GM19468 (cell line): ENCODE results near the gene RAPGEF2.
"Not testable (repeated sequence)": the region's sequence is repeated elsewhere in the genome, so short reads cannot be mapped to it uniquely, and the experiment has no call there.

Experiments used
- ATAC-seq: cut with Tn5 transposase; IDR thresholded peaks from one replicate; pipeline ENCODE4 v1.9.1; 2021; ENCODE audit warnings: mild to moderate bottlenecking, moderate library complexity, moderate number of reproducible peaks; ENCODE audit not compliant: unreplicated experiment; ENCODE audit errors: extremely low read depth

The RAPGEF2 gene

DNA sequence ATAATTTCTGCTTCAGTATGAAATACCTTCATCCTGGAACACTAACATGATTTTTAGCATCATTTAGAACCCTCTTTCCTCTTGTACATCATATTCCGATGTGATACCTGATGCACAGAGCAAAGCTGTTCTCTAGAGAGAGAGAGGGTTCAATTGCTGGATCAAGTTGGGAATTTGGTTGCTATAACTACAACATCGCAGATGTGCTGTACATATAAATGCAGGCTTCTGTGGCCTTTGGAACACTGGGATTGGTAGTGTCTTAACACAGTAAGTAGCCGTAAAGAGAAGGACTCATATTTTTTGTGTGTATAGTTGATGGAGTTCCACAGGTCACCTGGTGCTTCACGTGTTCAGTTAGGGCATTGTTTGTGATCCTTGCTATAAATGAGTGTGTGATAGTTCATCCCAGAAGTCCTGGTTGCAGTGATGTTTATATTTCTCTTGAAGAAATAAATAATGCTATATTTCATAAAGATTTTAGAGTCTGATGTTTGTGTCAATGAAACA, 119.2 kb downstream of the RAPGEF2 start:
- ATAC-seq, result no peak

DNA sequence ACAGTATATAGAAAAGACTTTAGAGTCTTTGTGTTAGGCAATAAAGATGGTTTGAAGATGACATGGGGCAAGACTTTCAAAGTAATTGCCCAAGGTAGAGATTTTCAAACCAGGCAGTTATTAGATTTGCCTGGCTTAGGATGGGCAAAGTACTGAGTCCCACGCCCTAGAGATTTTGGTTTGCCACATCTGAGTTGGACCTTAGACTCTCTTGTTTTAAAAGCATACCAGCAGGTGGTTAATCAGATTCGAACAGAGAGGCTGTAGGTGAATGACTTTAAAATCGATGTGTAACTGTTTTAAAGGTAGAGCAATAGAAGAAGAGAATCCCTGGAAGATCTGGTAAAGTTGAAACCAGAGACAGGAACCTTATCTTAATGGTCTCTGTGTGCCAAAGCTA, 121.5 kb downstream of the RAPGEF2 start:
- ATAC-seq, result no peak

DNA sequence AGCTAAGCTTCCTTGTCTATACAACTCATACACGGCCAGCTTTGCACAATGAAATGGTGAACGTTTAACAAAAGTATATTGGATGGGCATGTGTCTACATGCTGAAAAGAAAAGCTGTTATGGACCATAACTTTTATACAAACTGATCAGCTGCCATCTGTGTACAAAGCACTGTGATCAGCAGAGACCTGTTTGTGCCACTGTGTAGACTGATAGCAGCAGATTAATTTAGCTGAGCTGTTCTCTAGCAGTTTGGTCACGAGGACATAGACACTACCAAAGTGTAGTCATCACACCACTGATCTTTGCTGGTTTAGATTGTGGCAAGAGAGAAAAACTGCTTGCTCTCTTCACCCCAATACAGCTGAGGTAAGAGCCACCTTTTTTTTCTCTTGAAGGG, 124.5 kb downstream of the RAPGEF2 start:
- no peak for ATAC-seq

DNA sequence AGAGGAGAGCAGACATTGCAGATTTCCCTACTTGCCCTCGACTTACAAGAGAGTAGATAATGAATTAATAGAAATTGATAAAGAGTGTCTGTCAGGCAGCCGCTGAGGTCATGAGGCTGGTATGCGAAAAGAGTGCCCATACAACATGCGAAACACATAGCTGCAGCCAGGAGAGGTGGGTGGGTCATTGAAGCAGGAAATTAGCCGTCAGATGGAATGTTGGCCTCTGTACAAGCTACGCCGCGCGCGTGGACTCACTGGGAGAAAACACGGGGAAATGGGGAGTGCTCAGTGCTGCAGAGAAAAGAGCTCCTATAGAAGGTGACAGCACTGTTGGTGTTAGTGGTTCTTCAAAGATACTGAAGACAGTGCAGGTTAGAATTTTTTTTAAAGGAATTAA, 125.1 kb downstream of the RAPGEF2 start:
- ATAC-seq, result no peak

DNA sequence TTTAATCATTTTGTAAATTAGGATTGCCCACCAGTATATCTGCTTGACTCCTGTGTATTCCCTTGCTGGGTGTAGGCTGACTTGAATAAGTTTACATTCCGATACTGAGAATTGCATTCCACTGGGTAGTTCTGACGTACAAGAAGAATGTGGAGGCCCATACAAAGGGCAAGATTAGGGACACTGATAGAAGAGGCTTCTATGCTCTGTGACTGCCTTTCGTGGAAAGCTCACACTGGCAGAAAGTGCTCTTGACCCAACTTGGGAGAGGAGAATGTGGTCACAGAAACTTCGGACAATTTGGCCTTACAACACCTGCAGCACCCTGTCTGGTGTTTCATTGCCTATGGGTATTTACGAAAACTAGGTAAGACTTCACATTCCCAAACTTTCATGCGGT, 126.3 kb downstream of the RAPGEF2 start:
- no peak for ATAC-seq

DNA sequence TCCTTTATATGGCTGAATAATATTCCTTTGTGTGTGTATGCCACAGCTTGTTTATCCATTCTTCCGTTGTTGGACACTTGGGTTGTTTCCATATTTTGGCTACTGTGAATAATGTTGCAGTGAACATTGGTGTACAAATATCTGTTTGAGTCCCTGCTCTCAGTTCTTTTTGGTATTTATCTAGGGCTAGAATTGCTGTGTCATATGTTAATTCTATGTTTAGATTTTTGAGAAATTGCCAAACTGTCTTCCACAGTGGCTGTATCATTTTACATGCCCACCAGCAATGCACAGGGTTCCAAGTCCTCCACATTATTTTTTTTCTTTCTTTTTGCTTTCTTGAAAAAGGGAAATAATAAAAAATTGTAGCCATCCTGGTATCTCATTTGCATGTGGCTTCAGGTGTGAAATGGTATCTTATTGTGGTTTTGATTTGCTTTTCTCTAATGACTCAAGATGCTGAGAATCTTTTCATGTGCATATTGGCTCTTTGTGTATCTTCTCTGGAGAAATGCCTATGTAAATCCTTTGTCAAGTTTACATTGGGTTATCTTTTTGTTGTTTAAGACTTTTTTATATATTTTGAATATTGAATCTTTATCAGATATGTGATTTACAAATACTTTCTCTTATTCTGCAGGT, 129.7 kb downstream of the RAPGEF2 start:
- no peak for ATAC-seq

DNA sequence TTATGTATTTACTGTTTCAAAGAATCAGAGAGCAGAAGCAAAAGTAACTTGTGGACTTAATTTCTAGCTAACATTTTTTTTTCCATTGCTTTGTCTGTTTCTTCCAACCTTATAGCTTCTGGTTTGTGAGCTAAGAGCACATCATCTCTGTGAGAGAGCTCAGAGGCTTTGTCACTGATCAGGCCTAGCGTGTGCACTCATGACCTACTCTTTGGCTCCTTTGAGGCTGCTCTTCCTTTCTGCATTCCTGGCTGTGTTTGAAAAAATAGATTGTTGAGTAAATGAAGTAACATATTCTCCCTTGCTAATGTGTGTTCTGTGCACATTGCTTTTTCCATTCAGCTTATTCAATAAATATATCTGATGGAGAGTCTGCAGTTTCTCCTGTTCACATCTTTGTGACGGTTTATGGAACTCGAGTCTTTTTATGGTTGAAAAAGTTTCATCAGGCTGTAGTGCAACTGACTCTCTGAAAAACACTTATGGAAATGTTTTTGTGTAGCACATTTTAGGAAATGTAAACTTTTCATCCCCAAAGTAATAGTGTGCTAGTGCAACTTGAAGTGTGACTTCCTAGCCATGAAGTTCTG, 133.0 kb downstream of the RAPGEF2 start:
- no peak for ATAC-seq

DNA sequence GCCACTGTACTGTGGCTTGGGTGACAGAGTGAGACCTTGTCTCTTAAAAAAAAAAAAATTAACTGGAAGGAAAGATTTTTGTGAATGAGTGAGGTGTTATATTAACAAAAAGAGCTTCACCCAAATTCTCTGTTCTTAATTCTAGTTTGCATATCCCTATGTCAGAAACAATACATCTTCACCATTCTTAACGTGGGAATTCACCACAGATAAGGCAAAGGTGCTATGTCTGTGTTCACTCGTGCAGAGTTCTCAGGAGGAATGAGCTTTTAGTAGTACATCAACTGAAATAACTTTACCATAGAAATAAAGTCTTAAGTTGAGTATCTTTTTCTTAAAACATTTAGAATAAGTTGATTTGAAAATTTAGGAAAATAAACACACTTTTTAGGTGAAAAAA, 135.1 kb downstream of the RAPGEF2 start:
- no peak for ATAC-seq

DNA sequence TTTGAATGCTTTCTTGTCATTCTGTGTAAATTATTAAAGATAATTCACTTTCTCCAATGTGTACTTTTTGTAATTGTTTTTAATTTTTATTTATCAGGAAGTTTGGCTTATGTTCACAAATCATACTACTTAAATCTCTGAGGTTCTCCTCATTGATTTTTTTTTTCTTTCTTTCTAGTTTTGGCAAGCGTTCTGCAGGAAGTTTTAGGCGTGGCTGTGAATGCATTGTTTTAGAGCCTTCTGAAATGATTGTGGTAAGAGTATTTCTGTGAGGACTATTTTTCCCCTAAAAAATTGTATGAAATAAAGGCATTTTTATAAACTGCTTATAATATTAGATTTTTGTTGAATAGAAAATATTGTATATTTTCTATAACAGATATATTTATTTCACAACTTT, 135.8 kb downstream of the RAPGEF2 start:
- no peak for ATAC-seq

DNA sequence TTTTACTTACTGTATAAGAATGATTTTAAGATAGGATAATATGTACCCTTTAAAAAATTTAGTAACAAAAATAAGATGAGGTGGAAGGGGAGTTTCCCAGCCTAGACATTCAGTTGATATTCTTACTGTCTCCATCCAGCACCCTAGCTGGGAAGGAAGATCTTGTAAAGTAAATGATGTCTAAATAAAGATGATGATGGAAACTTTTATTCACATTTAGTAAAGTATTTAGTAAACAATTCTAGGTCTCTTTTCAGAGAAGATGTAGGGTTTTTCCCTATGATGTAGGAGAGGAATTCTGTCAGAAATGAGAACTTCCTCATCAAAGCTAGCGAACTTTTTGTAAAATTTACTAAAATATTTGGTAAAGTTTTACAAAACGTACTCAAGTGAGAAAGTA, 136.8 kb downstream of the RAPGEF2 start:
- no peak for ATAC-seq

DNA sequence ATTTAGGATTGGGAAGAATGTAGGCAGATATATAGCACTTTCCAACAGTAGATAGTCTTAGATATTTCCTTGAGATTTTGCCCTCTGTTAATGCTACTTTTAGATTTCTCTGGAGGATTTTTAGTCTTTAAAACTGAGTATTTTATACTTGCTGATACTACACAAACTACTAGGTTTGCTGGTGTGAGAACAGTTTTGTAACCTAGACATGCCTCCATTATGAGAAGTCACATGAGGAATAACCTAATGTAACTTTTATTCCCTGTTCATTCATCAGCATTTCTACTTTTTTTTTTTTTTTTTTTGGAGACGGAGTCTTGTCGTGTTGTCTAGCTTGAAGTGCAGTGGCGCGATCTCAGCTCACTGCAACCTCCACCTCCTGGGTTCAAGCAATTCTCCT, 137.2 kb downstream of the RAPGEF2 start:
- ATAC-seq, result no peak

DNA sequence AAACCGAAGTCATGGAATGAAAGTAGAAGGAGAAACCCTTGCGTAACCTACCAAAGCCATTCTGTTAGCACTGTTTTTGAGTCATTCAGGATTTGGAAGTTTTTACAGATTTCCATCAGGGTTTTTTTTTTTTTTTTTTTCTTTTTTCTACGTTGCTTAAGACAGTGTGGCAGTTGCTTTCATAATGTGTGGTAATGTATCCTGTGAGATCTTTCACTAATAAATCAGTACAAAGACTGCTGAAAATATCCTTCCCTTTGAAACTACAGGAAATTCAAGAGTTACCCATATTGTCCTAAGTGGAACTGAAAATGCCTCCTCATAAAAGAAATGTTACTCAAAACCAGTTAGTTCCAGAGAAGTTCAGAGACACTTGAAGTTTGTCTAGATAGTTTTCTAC, 137.8 kb downstream of the RAPGEF2 start:
- no peak for ATAC-seq

DNA sequence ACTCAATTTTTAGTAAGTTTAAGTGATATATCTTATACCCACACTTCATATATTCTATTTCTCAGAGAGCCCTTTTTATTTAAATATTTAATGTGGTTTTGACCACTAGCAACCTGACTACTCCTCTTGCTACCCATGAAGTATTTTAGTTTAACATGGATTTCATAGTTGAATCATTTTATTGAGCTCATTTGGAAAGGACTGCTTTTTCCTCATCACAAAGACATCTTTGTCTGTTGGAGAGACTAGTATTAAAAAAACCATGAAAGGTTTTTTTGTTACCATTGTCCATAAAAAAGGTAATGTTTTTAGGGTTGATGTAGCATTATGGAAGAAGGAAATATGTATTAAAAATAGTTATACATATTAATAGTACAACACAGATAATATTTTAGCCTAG, 139.5 kb downstream of the RAPGEF2 start:
- no peak for ATAC-seq

DNA sequence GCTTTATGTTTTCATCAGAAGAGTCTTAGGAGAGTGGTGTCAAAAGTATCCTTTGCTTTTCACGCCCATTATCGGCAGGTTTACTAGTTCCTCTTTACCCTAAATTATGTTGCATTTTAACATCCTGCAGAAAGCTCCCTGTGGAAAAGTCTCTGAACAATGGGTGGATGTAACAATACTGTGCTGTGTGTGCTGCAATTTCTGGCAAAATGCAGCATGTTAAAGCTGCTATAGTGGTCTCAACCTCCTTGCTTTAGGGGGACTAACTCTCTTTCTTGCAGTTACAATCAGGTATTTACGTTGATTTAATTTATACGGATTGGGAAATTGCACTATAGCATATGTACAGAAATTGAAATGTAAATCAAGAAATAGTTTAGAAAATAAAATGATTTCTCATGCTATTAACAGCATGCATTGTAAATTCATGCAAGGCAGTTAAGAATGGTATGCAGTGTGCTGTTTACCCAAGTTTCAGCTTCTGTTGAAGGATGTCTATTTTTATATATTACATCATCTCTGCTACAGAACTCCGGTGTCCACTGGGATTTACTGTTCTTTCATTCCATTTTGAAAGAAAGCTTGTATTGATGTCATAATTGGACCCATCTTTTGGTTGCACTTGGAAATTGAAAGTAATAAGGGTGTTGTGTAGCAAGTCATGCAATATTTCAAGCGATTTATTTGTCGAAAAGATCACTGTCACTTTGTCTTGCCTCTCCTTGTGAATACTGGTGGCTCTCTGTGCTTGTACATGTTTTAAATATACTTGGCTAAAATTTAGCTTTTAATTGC, 145.7 kb downstream of the RAPGEF2 start:
- ATAC-seq, result no peak

DNA sequence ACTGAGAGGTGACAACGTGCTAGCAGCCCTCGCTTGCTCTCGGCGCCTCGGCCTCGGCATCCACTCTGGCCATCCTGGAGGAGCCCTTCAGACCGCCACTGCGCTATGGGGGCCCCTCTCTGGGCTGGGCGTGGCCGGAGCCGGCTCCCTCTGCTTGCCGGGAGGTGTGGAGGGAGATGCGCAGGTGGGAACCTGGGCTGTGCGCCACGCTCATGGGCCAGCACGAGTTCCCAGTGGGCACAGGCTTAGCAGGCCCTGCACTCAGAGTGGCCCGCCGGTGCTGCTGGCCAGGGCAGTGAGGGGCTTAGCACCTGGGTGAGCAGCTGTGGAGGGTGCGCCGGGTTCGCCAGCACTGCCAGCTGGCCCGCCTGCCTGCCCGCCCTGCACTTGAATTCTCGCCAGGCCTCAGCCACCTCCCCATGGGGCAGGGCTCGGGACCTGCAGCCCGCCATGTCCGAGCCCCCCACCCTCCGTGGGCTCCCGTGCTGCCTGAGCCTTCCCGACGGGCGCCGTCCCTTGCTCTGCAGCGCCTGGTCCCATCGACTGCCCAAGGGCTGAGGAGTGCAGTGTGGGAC, 148.0 kb downstream of the RAPGEF2 start:
- ATAC-seq, result no peak

DNA sequence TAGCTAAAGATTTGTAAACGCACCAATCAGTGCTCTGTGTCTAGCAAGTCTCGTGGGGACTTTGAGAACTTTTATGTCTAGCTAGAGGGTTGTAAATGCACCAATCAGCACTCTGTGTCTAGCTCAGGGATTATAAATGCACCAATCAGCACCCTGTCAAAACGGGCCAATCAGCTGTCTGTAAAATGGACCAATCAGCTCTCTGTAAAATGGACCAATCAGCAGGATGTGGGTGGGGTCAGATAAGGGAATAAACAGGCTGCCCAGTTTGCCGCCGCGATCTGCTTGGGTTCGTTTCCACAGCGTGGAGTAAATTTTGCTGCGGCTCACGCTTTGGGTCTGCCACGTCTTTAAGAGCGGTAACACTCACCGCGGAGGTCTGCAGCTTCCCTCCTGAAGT, 148.7 kb downstream of the RAPGEF2 start:
- not testable (repeated sequence) for ATAC-seq

DNA sequence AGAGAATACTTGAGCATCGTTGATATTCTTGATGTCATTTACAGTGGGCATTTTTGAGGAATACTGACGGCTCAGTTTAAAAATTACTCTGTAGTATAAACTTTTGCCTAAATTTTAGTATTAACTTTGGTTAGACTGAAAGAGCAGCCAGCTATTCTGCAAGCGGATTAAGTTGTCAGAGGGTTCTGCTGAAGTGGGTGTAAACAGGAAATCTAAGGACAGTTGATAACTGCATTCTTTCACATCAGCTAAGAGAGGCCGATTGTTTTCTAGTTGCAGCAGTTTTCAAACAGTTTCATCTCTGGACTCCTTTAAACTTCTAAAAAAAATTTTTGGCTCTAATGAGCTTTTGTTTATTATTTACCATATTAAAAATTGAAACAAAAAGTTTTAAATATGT, 149.6 kb downstream of the RAPGEF2 start:
- ATAC-seq, result no peak

DNA sequence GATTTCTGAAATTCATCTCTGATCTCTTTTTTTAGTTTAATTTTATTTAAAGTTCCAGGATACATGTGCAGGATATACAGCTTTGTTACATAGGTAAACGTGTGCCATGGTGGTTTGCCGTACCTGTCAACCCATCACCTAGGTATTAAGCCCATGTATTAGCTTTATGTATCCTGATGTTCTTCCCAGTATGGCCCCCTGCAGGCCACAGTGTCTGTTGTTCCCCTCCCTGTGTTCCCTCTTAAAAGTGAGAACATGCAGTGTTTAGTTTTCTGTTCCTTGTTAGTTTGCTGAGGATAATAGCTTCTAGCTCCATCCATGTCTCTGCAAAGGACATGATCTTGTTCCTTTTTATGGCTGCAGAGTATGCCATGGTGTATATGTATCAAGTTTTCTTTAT, 153.2 kb downstream of the RAPGEF2 start:
- ATAC-seq, result no peak

DNA sequence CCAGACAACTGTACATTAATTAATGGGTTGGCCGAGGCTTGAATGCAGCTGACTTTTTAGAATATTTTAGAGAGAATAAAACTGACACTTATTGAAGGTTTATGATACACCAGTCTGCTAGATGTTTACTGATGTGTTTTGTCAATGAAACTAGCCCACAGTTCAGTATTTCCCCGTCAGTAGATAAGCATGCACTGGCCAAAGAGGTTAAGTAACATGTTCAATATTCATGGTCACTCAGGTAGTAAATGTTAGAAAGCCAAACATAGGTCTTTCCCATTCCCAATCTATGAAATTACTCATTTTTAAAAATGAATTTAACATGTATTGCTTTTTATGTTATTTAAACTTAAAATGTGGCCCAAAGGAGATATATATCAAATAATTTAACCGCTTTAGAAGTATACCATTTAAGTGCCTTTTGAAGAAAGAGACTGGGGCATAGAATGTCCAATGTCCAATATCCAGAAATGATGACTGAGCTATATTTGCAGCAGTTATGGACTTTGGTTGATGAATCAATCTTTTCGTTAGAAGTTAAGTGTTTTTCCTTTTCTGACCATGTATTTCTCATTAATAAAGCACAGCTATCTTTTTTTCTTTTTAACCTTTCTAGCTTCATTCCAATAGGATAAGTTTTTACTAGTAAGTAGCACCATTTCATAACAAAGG, 156.1 kb downstream of the RAPGEF2 start:
- no peak for ATAC-seq

DNA sequence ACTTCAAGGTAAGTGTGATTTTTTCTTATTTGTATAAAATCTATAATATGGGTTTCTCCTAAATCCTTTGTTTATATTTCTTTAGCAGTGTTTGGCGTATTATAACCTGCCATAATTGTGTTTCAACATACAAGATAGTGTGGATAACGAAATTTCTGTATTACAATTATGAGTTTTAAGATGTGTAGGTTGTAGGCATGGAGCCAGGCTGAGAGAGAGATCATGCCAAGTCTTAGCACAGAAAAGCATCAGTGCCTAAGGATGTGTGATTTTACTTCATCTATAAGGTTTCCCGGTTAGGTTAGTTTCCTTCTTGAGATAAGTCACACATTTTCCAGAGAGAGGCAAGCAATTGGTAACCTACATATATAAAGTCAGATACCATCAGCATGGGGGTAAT, 161.2 kb downstream of the RAPGEF2 start:
- no peak for ATAC-seq
